Skeletal muscle tissue (tissue), 4 donors: ENCODE data around the gene SINHCAF. TPM values are rescaled to one million over a fixed set of nuclear protein-coding genes. Genes with fewer than 3 reads are reported as not detected.
"Not testable (repeated sequence)": the region's sequence is repeated elsewhere in the genome, so short reads cannot be mapped to it uniquely, and the experiment has no call there.

ENCODE experiments used
- H3K27ac ChIP-seq: one replicate; pipeline ENCODE4 v1.7.0; 2013; ENCODE audit warnings: mild to moderate bottlenecking, low read depth, low read length, inconsistent platforms
- H3K27me3 ChIP-seq, 3 donors: one replicate each; pipeline ENCODE4 v1.7.0; 2013; ENCODE audit warnings: low read length in 3 of 3; ENCODE audit not compliant: control insufficient read depth in 3 of 3, insufficient read depth in 3 of 3
- H3K36me3 ChIP-seq, 3 donors: one replicate each; pipeline ENCODE4 v1.7.0; 2013; ENCODE audit warnings: low read length in 3 of 3; ENCODE audit not compliant: control insufficient read depth in 3 of 3, insufficient read depth in 3 of 3
- H3K4me1 ChIP-seq, 3 donors: one replicate each; pipeline ENCODE4 v1.7.0; 2013; ENCODE audit warnings: low read length in 3 of 3, mild to moderate bottlenecking in 3 of 3; ENCODE audit not compliant: control insufficient read depth in 3 of 3, insufficient read depth in 3 of 3
- H3K4me3 ChIP-seq, 3 donors: one replicate each; pipeline ENCODE4 v1.7.0; 2013; ENCODE audit warnings: low read length in 3 of 3
- H3K9ac ChIP-seq, 3 donors: one replicate each; pipeline ENCODE4 v1.7.0; 2013; ENCODE audit warnings: low read length in 3 of 3, mild to moderate bottlenecking in 3 of 3, moderate library complexity in 2 of 3, low read depth in 1 of 3
- H3K9me3 ChIP-seq, 3 donors: one replicate each; pipeline ENCODE4 v1.7.0; 2013; ENCODE audit warnings: low read length in 3 of 3; ENCODE audit not compliant: control insufficient read depth in 3 of 3
- total RNA-seq: library from RNA; depleted of rRNA; stranded (reverse); fragments of >200 nt; gene quantifications from one replicate; pipeline ENCODE4 v1.2.3, GENCODE V29; 2014
- donor health status: Osteomylitis.

The SINHCAF gene
- total RNA-seq, 1 donor from 2014 or later = 17.7 TPM

- no peaks in the 10 kb centered on the region for H3K27me3 ChIP-seq
- no peaks in the 10 kb centered on the region for H3K9me3 ChIP-seq
- H3K36me3 ChIP-seq = no peaks in the 10 kb centered on the region
- no peak overlapping the region for H3K27ac ChIP-seq
- H3K4me1 ChIP-seq = no peaks in the 10 kb centered on the region
- H3K4me3 ChIP-seq = no peak overlapping the region
- H3K9ac ChIP-seq = no peak overlapping the region
Observed at GRCh38 chr12:31272607-31273225, 53.2 kb downstream of the SINHCAF start.

- Histone ChIP-seq H3K4me3 (no peak overlapping the region), H3K27me3 (no peaks in the 10 kb centered on the region), H3K27ac (no peak overlapping the region), H3K4me1 (no peaks in the 10 kb centered on the region), H3K9me3 (no peaks in the 10 kb centered on the region), H3K36me3 (no peaks in the 10 kb centered on the region), H3K9ac (no peak overlapping the region)
Observed at GRCh38 chr12:31267966-31268365, 58.0 kb downstream of the SINHCAF start.

DNA sequence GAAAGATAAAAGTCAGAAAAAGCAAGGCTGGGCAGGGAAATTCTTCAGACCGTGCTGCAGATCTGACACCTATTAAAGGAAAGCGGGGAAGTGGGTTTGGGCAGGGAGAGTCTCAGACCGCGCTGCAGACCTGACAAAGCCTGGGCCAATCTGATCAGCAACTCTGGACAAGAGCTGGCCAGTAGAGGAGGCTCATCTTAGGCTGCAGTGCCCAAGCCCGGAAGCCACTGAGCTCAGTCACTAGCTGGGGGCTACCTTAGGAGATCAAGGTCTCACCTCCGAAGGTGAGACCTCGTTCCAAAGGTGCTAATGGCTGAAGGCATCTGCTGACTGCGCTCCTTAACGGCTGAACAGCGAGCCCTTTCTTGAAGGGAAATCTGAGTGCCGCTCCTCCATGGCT lies 60.2 kb downstream of the SINHCAF start:
- Histone ChIP-seq H3K9ac (no peak overlapping the region), H3K9me3 (no peaks in the 10 kb centered on the region), H3K27me3 (no peaks in the 10 kb centered on the region), H3K36me3 (no peaks in the 10 kb centered on the region), H3K4me1 (no peaks in the 10 kb centered on the region), H3K4me3 (no peak overlapping the region), H3K27ac (no peak overlapping the region)

DNA sequence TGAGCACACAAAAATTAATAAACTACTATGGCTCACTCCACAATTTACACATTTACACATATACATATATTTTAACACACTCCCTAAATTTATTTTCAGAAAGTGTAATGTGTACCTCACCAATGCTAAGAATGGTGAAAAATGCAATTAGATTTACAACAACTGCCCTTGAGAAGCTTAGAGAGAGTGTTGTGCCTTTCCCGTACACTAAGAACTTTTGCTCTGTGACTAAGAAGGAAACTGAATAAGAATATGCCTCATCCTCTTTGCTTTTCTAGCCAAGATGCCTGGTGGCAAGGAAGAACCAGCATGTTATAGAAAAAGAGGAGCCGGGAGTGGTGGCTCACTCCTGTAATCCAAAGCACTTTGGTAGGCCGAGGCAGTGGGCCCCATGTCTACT lies 62.3 kb downstream of the SINHCAF start:
- Histone ChIP-seq H3K27ac (no peak overlapping the region), H3K27me3 (no peaks in the 10 kb centered on the region)

GRCh38 chr12:31261744-31262143 lies 64.2 kb downstream of the SINHCAF start:
- Histone ChIP-seq H3K27ac (no peak overlapping the region), H3K4me3 (no peak overlapping the region), H3K27me3 (no peaks in the 10 kb centered on the region), H3K9me3 (no peaks in the 10 kb centered on the region), H3K4me1 (no peaks in the 10 kb centered on the region), H3K9ac (no peak overlapping the region), H3K36me3 (no peaks in the 10 kb centered on the region)

More for the DNA sequence above, 62.3 kb downstream of the SINHCAF start:
- Histone ChIP-seq H3K4me3 (no peak overlapping the region), H3K4me1 (no peaks in the 10 kb centered on the region), H3K9me3 (no peaks in the 10 kb centered on the region), H3K36me3 (no peaks in the 10 kb centered on the region), H3K9ac (no peak overlapping the region)

GRCh38 chr12:31260840-31261239 lies 65.1 kb downstream of the SINHCAF start:
- Histone ChIP-seq H3K36me3 (no peaks in the 10 kb centered on the region), H3K9me3 (no peaks in the 10 kb centered on the region), H3K4me1 (no peaks in the 10 kb centered on the region), H3K27me3 (no peaks in the 10 kb centered on the region), H3K27ac (no peak overlapping the region), H3K9ac (no peak overlapping the region), H3K4me3 (no peak overlapping the region)

DNA sequence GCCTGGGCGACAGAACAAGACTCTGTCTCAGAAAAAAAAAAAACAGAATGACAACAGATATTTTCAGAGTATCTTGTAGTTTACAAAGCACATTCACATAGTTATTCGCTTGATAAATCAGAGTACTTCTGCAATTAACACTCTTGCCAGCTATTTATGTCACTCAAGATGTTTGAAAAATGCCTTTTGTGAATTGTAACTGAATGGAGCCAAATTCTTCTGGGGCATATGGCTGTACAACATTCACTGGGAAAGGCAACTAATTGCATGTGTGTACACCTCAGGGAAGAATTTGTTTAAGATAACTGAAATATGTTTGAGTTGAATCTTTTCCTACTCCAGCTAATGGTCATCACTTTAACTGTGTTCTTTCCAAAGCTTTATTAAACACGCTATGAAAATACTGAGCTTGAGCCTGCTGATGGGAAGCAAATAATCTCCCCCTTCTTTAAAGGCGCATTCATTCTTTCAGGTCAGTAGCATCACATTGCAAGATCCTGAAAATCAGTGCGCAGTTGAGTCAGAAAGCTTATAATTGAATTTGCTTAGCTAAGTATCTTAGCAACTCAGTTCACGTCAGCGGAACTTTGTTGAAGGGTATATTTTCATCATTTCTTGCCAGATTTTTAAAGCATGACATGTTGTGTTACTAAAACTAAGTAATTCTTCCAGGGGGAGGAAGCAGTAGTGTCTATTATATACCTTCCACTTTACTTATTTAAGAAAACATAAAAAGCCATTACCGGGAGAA lies 66.6 kb downstream of the SINHCAF start:
- no peak overlapping the region for H3K9ac ChIP-seq

GRCh38 chr12:31257784-31258183 lies 68.2 kb downstream of the SINHCAF start:
- Histone ChIP-seq H3K36me3 (no peaks in the 10 kb centered on the region), H3K4me1 (no peaks in the 10 kb centered on the region), H3K27ac (no peak overlapping the region), H3K4me3 (no peak overlapping the region), H3K9me3 (no peaks in the 10 kb centered on the region), H3K27me3 (no peaks in the 10 kb centered on the region), H3K9ac (no peak overlapping the region)

More for the DNA sequence above, 66.6 kb downstream of the SINHCAF start:
- Histone ChIP-seq H3K4me3 (no peak overlapping the region), H3K27me3 (no peaks in the 10 kb centered on the region), H3K27ac (no peak overlapping the region), H3K9me3 (no peaks in the 10 kb centered on the region), H3K36me3 (no peaks in the 10 kb centered on the region), H3K4me1 (no peaks in the 10 kb centered on the region)

DNA sequence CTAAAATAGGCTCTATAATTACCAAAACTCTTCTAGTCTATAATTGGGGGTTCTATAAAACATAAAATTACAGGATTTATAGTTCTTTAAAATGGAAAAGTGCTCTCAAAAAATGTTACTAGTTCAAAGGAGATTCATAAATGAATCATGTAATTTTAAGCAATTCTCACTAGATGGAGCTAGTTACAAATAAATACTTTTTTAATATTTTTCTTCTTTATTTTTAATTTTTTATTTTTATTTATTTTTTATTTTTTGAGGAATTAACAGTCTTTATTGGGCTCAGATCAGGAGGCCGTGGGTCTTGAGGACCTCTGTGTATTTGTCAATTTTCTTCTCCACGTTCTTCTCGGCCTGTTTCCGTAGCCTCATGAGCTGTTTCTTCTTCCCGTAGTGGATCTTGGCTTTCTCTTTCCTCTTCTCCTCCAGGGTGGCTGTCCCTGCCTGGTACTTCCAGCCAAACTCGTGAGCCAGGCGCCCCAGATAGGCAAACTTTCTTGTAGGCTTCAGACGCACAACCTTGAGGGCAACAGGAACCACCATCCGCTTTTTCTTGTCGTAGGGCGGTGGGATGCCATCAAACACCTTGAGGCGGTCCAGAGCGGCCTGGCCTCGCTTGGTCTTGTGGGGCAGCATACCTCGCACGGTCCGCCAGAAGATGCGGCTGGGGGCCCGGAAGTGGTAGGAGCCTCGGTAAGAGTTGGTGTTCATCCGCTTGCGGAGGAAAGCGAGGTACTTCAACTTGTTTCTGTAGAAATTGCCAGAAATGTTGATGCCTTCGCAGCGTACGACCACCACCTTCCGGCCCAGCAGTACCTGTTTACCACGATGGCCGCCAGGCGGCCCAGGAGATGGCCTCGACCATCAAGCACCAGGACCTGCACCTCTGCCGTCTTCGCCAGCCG lies 74.0 kb downstream of the SINHCAF start:
- H3K27me3 ChIP-seq, H3K9me3 ChIP-seq, H3K4me3 ChIP-seq, H3K36me3 ChIP-seq, H3K27ac ChIP-seq, H3K9ac ChIP-seq, H3K4me1 ChIP-seq: not testable (repeated sequence)

GRCh38 chr12:31250179-31250578 lies 75.8 kb downstream of the SINHCAF start:
- H3K9ac ChIP-seq = no peak overlapping the region
- peaks cover 0 to 4% (median 0%) of the 10 kb centered on the region in 3 donors for H3K27me3 ChIP-seq
- H3K4me1 ChIP-seq = no peaks in the 10 kb centered on the region
- H3K4me3 ChIP-seq = no peak overlapping the region
- H3K9me3 ChIP-seq = no peaks in the 10 kb centered on the region
- H3K36me3 ChIP-seq = no peaks in the 10 kb centered on the region
- no peak overlapping the region for H3K27ac ChIP-seq
